SIG-M5 treated with dmso at 0.1 percent for 504 hours (cell line): ENCODE measurements around the gene GAP43.

Experiments used
- DNase-seq: peaks from one replicate; lab custom pipeline; 2025; ENCODE audit not compliant: unreplicated experiment; lab: John Stamatoyannopoulos, UW

Gene GAP43, protein sequence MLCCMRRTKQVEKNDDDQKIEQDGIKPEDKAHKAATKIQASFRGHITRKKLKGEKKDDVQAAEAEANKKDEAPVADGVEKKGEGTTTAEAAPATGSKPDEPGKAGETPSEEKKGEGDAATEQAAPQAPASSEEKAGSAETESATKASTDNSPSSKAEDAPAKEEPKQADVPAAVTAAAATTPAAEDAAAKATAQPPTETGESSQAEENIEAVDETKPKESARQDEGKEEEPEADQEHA

DNA sequence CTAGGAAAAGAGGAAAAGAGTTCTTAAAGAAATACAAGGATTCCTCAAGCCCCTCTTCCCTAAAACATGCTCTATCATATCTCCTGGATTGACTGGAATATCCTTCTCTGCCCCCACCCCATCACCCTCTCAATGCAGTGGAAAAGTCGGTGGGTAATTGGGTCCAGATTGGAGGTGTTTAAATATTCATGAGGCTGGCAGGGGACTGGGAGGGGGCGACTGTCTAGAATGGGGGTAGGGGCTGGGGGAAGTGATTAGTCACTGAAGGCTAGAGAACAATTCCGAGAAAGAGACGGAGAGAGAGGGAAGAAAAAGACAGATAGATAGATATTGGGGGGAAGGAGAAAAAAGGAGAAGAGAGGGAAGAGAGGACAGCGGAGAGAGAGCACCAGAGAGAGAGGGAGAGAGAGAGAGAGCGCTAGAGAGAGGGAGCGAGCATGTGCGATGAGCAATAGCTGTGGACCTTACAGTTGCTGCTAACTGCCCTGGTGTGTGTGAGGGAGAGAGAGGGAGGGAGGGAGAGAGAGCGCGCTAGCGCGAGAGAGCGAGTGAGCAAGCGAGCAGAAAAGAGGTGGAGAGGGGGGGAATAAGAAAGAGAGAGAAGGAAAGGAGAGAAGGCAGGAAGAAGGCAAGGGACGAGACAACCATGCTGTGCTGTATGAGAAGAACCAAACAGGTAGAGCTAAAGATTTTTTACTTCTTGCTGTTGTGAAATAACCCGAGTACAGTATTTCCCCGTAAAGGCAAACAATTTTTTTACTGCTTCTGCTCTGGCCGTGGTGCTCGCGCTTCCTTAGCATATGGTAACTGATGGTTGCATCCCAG, at the start of gene GAP43:
Gene GAP43 (plus strand): TSS at position 467 of the 825 bp plus-strand sequence. CDS start 180 bp downstream, at position 647.
- DNase-seq, result no peak

DNA sequence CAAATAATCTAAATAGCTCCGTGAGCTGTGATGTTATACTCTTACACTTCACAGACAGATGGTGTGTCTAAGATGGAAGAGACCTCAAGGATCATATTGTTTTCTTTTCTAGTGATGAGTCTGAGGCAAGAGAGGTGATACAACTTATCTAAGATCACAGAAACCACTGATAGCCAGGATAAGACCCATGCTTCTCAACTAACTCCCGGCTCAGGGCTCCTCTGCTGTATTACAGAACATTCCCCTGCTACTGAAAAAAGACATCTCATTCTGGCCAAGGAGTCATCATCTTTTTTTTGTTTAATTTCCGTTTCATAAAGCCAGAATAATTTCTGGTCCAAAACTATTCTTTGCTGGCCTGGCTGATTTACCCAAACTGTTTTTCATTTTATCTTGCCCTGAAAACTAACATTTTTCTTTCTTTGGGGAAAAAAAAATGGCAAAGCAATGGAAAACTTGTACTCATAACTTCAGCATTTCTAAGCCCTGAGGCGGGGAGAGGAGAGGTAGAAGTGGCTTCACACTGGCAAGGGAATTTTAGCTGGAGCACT, 46.9 kb upstream of the GAP43 start:
- DNase-seq, result no peak

DNA sequence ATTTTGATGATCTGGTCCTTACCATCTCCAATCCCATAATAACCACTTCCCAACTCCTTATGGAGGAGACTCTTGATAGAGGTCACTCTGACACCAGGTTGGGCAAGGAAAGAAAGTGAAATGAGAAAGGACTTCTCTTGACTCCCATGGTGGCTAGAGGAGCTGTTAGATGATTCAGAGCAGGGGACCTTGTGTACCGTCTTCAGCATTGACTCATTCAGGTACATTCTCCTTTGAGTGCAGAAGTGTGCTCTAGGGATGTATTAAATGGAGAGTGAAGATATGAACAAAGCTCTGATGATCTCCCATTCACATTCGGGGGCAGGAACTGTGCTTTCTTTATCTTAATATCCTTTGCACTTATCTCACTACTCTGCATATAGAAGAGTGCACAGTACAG, 46.3 kb upstream of the GAP43 start:
- DNase-seq, result no peak

DNA sequence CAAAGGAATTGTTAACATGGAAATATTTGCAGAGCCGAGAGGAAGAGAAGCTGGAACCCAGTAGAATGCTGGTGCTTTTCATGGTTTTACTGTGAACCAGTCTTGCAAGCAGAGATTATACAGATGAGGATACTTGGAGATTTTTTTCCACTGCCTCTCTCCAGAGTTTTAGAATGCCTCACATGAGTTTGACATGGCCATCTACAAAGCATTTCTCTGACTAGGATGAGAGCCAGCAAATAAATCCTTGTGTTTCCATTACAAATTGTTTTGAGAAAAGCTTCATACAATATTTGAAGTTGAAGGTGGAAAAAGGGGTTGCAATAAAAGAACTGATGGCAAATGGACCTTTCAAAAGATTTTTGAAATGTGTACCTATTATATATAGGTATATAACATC, 45.0 kb upstream of the GAP43 start:
- DNase-seq, result no peak

DNA sequence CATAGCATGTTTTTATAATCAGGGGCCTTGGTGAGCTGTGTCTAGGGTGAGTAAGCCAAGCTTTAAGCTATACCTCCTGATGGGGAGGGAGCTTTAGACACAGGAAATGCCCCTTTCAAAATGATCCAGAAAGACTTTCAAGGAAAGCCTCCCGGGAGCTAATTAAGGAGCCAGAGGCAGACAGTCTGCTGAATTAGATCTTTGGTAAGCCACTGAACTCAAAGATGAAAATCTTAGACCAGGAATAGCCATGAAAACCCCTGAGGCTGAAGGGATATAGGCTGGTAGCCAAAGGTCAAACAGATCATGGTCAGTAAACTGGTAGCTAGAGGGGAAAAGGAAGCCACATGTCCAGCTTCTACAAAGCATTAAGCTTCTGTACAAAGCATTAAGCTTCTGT, 42.7 kb upstream of the GAP43 start:
- no peak for DNase-seq

DNA sequence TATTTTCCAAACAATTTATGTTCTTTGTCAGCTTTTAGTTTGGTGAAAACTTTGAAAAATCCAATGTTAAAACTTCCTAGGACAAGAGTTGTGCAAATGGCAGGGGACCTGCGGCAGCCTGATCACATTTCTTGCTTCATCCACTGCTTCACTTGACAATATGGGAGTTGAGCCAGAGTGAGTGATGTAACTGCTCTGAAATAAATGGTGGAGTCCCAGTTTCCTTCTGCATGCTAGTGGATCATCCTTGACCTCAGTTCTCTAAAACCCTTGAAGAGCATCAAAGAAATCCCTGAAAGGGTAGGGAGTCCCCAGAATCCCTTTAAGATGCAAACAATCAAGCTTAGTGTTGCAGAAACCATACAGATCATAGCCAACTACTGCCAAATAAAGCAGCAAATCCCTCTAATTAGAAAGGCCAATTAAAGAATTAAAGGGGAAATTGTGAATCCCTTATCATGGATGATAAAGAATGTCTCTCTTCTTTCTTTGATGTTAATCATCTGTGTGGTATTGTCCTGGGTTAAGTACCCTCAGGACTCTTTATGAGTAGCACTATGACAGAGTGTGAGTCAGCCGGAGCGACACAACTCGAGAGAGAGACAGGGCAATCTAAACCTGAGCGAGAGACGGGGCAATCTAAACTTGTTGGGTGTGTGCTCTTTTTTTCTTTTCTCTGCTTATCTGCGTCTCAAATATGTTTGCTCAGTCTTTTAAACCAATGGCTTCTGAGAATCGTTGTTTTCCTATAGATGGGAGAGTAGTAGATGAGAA, 41.8 kb upstream of the GAP43 start:
- no peak for DNase-seq

DNA sequence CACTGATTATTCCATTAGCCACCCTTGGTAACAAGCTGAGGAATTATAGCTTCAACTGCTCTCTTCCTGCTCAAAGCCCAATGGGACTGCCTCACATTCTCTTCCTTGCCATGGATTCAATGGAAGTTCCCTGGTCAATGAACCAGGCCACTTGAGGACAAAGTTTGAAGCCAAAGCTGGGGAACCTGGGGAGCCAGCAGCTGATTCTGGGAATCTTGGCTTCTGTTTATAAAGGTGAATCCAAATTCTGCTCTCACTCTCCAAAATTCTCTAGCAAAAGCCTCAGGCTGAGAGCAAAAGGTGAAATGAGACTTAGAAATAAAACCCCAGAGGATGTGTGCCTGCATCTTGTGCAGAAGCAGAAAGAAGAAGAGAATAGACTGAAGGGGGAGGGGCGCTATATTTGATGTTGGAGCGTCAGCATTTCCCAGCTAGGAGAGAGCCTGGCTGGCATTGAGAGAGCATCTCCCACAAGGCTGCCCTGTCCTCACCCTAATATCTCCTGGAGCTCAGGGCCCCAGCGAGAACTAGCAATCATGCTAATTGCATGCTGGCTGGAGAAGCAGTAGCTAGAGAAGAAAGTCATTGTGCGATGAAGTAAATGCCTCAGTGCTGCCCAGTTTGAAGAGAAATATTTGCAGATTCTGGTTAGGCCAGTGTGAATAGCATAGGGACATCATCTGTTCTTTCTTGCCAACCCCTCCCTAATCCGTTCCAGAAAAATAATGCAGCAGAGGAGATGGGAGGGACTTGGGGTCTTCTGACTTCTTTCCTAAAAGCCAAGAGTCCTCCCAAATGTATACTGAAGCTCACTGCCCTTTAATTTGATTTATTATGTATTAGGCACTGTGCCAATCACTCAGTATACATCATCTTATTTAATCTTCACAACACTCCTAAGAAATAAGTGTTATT, 34.9 kb upstream of the GAP43 start:
- DNase-seq, result no peak

DNA sequence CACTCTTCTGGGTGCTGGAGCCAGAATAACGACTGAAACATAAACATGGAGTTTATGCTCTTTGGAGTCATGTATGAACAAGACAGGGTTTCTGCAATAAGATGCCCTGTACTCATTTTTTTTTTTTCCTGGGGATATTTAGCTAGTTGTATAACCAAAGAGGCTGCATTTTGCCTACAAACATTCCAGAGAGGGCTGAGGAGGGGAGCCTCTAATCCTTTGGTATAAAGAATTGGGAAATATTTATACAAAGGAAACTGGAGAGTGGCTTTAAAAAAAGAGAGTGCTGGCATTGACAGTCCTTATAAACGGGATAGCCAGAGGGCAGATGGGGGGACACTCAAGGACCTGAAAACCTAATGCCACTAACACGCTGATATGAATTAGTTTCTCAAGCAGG, 32.4 kb upstream of the GAP43 start:
- DNase-seq, result no peak

DNA sequence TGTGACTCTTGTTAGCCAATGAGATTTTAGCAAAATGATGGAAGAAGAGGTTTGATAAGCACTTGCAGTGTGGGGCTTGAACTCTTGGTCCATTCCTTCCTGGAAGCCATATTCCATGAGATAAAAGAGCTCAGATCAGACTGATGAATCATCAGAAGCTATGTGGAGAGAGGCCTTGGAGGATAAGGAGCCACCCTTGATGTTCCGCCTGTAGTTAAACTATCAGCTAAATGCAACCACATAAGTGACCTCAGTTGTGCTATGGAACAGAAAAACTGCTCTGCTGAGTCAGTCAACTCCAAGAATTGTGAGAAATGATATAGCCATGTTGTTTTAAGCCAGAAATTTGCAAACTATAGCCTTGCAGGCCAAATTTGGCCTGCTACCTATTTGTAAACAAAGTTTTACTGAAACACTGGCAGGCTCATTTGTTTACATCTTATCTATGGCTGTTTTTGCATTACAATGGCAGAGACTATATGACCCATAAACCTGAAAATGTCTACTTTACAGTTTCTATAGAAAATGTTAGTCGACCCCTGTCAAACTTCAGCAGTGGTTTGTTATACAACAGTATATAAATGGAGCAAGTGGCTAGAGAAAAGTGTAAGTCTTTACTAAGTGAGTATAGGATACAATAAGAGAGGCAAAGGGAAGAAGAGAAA, 27.6 kb upstream of the GAP43 start:
- no peak for DNase-seq

DNA sequence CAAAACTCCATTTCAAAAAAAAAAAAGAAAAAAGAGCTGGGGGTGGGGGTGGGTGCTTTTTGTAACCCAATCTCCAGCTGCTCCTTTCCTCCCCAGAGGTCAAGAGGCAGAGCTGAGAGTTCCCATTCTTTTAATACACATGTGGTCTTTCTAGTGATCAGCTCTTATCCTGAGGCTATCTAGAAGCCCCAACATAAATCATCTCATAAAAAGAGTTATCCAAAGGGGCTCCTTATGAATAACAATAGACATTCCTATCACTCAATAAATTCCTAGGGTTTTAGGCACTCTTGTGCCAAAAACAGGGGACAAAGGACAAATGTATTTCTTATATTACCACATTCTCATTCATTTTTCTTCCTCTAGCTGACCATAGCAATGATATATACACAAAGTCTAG, 25.1 kb upstream of the GAP43 start:
- no peak for DNase-seq

DNA sequence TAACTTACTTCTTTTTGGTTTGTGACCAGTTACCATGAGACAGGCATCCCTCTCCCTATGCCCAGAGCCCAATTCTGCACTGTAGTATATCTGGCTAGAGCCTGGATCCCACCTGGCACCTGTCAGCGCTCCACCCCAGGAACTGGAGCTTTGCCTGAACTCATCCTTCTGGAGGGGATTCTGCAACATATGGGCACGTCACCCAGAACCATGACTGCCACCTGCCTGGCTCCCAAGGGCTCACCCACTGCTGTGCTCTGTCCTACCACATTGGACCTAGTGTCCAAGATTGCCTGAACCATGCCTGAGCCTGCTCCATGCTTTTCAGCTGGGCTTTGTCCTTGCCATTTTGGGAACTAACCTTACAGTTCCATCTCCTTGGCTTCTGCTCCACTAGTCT, 21.1 kb upstream of the GAP43 start:
- no peak for DNase-seq

DNA sequence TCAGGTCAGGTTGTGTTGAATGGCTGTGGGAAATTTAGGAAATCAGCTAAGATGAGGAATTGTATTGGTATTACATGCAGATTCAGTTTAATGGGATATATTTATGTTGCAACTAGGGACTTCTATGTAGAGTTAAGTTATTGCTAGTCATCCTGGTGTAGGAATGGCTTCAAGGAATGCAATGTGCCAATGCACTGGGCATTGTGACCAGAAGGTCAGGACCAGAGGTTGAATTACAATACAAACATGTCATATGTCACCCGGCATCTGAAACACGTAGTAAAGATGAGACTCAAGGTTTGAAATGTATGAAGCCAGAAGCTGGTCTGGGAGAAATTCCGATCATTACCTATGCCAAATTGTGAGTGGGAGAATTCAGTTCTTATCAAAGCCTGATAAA, 11.7 kb upstream of the GAP43 start:
- DNase-seq, result no peak

DNA sequence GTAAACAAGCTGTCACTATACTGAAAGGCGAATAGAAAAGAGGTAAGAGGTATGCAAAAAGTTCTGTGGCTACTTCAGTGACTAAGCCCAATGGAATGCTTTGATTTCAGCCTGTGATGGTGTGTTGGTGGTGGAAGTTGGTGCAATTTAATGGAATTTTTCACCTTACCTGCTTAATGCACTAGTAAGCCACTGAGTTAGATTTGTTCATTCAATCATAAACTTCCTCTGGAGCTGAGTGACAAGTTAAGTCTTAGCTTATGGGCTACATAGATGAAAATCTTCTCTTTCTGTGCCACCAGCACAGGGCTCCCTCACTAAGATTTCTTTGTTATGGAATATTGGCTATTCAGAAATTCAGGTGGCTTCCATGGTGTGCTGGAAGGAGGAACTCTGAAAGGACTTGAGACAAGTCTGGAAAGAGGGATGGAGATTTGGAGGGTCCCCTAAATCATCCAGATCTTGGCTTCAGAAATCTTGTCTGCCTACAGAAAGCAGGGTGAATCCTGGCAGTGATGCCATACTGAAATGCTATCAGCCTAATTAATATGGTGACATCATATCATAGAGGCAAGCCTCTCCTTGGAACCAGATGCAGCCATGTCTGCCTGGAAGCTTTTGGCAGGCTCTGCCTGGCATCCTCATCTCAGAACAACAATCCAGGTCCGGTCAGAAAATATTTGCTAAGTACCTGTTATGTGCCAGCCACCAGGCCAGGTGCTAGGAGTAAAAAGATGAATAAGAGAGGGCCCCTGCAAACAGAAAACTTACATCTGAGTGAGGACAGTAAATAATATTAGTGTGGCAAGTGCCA, 8.1 kb upstream of the GAP43 start:
- DNase-seq, result no peak

DNA sequence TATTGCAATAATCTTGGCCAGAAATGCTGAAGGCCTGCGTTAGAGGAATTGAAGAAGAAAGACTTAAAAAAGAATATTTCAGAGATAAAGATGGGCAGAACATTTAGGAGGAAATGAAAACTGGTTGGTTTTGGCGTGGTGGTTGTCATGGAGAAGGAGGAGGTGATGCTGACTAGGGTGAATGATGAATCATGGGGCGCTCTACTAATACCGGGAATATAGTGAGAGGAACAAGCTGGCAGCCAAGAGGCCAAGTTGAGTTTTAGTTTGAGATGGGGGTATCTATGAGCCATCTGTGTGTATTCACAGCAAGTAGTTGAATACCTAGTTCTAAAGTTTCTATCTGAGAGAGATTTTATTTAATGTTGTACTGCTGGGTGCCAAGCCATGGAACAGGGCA, 6.8 kb upstream of the GAP43 start:
- no peak for DNase-seq

DNA sequence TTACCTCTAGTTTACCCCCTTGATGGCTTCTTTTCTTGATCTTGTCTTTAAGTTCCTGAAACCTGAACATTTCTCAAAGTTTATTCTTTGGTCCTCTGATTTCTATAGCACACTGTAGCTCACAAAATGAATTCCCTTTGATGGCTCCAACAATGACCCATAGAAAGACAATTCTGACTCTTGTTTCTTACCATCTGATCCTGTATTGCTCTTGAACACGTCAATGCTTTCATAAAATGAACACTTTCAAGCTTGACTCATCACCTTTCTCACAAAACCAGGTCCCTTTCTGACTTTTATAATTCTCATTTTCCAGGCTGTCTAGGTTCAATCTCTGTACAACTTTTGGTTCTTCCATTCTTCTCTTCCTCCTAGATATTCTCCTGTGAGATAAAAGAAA, 5.7 kb upstream of the GAP43 start:
- no peak for DNase-seq

DNA sequence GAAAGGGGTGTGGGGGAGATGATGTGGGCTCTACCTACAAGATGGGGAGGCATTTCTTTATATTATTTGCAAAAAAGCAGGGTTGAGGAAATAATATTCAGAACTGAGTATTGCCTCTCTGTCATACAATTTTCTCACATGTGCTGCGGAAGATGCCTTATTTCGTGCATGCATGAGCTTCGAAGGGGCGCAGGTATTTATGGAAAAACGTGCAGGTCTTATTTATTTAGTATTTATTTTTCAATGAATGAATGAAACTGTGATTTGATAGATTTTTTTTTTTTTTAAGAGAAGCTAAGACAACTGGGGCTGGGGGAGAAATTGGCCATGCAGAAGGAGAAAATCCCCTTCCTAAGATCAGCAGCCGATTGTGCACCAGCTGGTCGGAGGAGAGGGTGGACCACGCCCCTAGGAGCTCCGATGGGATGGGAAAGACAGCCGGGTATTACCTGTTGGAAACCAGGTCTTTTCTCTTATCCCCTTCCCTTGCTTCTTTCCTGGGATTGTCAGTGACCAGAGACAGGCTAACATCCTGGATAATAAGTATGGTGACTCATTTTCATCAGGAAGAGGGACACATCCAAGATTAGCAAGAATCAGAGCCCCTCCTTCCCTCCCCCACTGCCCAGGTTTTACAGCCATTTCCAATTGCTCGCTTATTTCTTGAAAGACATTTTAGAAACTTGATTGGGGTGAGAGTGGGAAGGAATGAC, 875 bp downstream of the GAP43 start:
- DNase-seq, result no peak

DNA sequence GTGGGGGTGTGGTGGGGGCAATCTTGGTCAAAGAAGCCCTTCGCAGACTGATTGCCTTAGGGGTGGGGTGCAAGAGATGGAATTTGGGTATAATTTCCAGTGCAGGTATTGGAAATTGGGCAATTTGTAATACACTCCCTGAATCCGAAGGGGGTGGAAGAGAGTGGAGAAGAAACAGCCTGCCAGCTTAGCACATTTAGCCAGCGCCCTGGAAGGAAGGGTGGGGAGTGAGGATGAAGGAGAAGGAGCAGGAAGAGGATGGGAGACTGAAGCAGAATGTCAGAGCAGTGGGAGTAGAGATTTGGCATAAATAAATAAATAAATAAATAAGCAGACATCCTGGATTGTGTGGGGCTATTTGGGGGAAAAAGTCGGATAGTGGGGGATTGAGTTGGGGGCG, 1.6 kb downstream of the GAP43 start:
- no peak for DNase-seq

DNA sequence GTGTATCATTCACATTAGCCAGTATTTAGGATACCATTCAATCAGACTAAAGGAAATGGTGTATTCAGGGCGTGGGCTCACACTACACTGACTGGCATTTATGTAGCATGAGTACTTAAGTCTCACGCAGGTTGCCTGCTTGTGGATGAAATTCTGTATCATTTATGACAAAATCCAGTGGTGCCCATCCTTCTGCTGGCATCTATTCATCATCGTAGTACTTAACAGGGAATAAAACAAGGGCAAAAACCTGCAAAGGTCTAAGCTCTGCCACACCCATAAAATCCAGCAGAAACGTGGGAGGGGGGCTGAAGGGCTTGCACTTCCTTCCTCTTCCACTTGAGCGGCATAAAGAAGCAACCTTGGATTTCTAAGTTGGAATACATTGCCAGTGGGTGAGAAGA, 2.7 kb downstream of the GAP43 start:
- DNase-seq, result no peak

DNA sequence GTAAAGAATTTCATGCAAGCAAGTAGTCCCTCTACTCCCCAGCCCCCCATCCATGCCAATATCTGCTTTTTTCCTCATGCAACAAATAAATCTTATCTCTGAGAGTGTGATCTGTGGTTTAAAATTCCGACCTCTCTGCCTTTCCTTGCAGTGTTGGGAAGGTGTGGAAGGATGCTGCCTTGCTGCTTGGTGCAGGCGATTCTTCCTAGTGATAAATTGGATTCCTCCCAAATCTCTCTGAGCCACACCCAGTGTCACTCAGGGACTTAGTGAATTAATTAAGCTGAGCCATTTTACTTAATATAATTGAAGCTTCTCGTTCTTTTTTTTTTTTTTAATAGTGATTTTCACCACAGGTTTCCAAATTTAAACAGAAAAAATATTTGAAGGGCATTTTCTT, 3.4 kb downstream of the GAP43 start:
- no peak for DNase-seq
